GM23338 (cell line): ENCODE data around the gene SCP2. TPM values are rescaled to one million over a fixed set of nuclear protein-coding genes. Genes with fewer than 3 reads are reported as not detected.

Experiments used
- ATAC-seq: fragments of 200-7000 bp; cut with Tn5 transposase; 3 replicates; pipeline ENCODE4 v1.9.1; 2020
- DNase-seq: peaks from one replicate; pipeline ENCODE4 v3.0.0-alpha.2; 2015; ENCODE audit warnings: low spot score
- H2AFZ ChIP-seq: fragments of 200-600 bp; sonication (generic); 2 replicates; pipeline ENCODE4 v1.8.0; 2016; ENCODE audit warnings: antibody characterized with exemption, mild to moderate bottlenecking, moderate library complexity
- H3F3A ChIP-seq: fragments of 200-600 bp; sonication (generic); replicated peaks from 2 replicates; pipeline ENCODE4 v1.8.0; 2017; ENCODE audit warnings: antibody characterized with exemption, mixed run types, low read depth
- H3K27ac ChIP-seq: fragments of 200-600 bp; sonication (generic); 2 replicates; pipeline ENCODE4 v1.6.1; 2016; ENCODE audit warnings: low read depth
- H3K27me3 ChIP-seq: fragments of 200-600 bp; sonication (generic); 2 replicates; pipeline ENCODE4 v1.8.0; 2016; ENCODE audit warnings: mild to moderate bottlenecking, mixed run types, moderate library complexity; ENCODE audit not compliant: insufficient read depth
- H3K36me3 ChIP-seq: fragments of 200-600 bp; sonication (generic); 2 replicates; pipeline ENCODE4 v1.8.0; 2016; ENCODE audit warnings: mild to moderate bottlenecking; ENCODE audit not compliant: insufficient read depth
- H3K4me1 ChIP-seq: fragments of 200-600 bp; sonication (generic); 2 replicates; pipeline ENCODE4 v1.8.0; 2016; ENCODE audit warnings: mild to moderate bottlenecking, moderate library complexity; ENCODE audit not compliant: insufficient read depth
- H3K4me2 ChIP-seq: fragments of 200-600 bp; sonication (generic); 2 replicates; pipeline ENCODE4 v1.7.1; 2017; ENCODE audit warnings: mixed run types
- H3K4me3 ChIP-seq: fragments of 200-600 bp; sonication (generic); 2 replicates; pipeline ENCODE4 v1.6.1; 2016; ENCODE audit warnings: mixed run types
- H3K79me2 ChIP-seq: fragments of 200-600 bp; sonication (generic); replicated peaks from 2 replicates; pipeline ENCODE4 v1.8.0; 2017; ENCODE audit warnings: mild to moderate bottlenecking; ENCODE audit not compliant: insufficient read depth
- H3K9me2 ChIP-seq: fragments of 200-600 bp; sonication (generic); 2 replicates; pipeline ENCODE4 v1.8.0; 2017; ENCODE audit not compliant: insufficient read depth
- H4K20me1 ChIP-seq: fragments of 200-600 bp; sonication (generic); replicated peaks from 2 replicates; pipeline ENCODE4 v1.8.0; 2017; ENCODE audit warnings: mild to moderate bottlenecking; ENCODE audit not compliant: insufficient read depth
- H3K27ac Mint-ChIP-seq: 2 replicates; pipeline ENCODE4 v1.8.0; 2020; ENCODE audit warnings: inconsistent platforms, mild to moderate bottlenecking, moderate library complexity, mixed read lengths
- H3K27me3 Mint-ChIP-seq: 3 replicates; pipeline ENCODE4 v1.8.0; 2022; ENCODE audit warnings: low read depth, mild to moderate bottlenecking, moderate library complexity, mixed read lengths, inconsistent platforms; ENCODE audit not compliant: insufficient read depth, poor library complexity
- H3K36me3 Mint-ChIP-seq: 3 replicates; pipeline ENCODE4 v1.8.0; 2021; ENCODE audit warnings: low read depth, mild to moderate bottlenecking, inconsistent platforms, moderate library complexity, mixed read lengths
- H3K4me1 Mint-ChIP-seq: 3 replicates; pipeline ENCODE4 v1.8.0; 2020; ENCODE audit warnings: mild to moderate bottlenecking, inconsistent platforms, mixed read lengths
- H3K4me3 Mint-ChIP-seq: 3 replicates; pipeline ENCODE4 v1.8.0; 2021; ENCODE audit warnings: moderate library complexity, mild to moderate bottlenecking, inconsistent platforms, mixed read lengths
- H3K9me3 Mint-ChIP-seq: 3 replicates; pipeline ENCODE4 v1.8.0; 2020; ENCODE audit warnings: moderate library complexity, mild to moderate bottlenecking, inconsistent platforms, mixed read lengths
- CREB1 ChIP-seq: fragments of 250-450 bp; sonication (Bioruptor Pico); IDR thresholded peaks from 2 replicates; pipeline ENCODE4 v1.5.0; 2020; ENCODE audit warnings: low read depth, mild to moderate bottlenecking, moderate library complexity
- EZH2 ChIP-seq: fragments of 200-600 bp; sonication (generic); IDR thresholded peaks from one replicate; pipeline ENCODE4 v1.8.0; 2017; ENCODE audit warnings: antibody characterized with exemption, mild to moderate bottlenecking, low read depth; ENCODE audit not compliant: unreplicated experiment
- EZH2phosphoT487 ChIP-seq: fragments of 200-600 bp; sonication (generic); IDR thresholded peaks from one replicate; pipeline ENCODE4 v1.8.1; 2018; ENCODE audit warnings: antibody characterized with exemption; ENCODE audit not compliant: unreplicated experiment
- JUNB ChIP-seq: IDR thresholded peaks from one replicate; pipeline ENCODE4 v1.6.1; 2016; ENCODE audit warnings: antibody characterized with exemption; ENCODE audit not compliant: unreplicated experiment
- POLR2AphosphoS5 ChIP-seq: IDR thresholded peaks from 2 replicates; pipeline ENCODE4 v1.6.1; 2016; ENCODE audit warnings: antibody characterized with exemption, low read depth
- REST ChIP-seq: IDR thresholded peaks from one replicate; pipeline ENCODE4 v1.6.1; 2018; ENCODE audit warnings: antibody characterized with exemption; ENCODE audit not compliant: unreplicated experiment
- ZNF114 ChIP-seq: fragments of 250-450 bp; sonication (Bioruptor Pico); IDR thresholded peaks from 2 replicates; pipeline ENCODE4 v1.5.0; 2020; ENCODE audit warnings: mild to moderate bottlenecking, moderate library complexity
- ZNF331 ChIP-seq: fragments of 250-450 bp; sonication (Bioruptor Pico); IDR thresholded peaks from 2 replicates; pipeline ENCODE4 v1.5.0; 2020; ENCODE audit warnings: low read depth, mild to moderate bottlenecking, moderate library complexity
- polyA plus RNA-seq: library from polyadenylated mRNA; unstranded; fragments of >200 nt; fragmentation: Nextera tagmentation; extraction: Ambion mirVana; gene quantifications from 2 replicates; pipeline ENCODE4 v1.2.1, GENCODE V29; 2016
- total RNA-seq: library from RNA; depleted of rRNA; stranded (reverse); fragments of >200 nt; shearing (Covaris generic); gene quantifications from 2 replicates; pipeline ENCODE4 v1.2.3, GENCODE V29; 2014
- TF ChIP-seq, protein P1 (sequence below): IDR thresholded peaks from 2 replicates; pipeline ENCODE4 v1.6.1; 2016; ENCODE audit warnings: antibody characterized with exemption

SCP2 gene
- total and polyA plus RNA-seq, 2 experiments from 2014 or later, result 66.3 to 116 TPM

- peaks cover 19% of the 10 kb centered on the region for H3K4me1 Mint-ChIP-seq
- no peak overlapping the region for H3K27ac Mint-ChIP-seq
- Histone ChIP-seq H3K36me3 (no peaks in the 10 kb centered on the region), H3F3A (no peaks in the 10 kb centered on the region), H4K20me1 (no peaks in the 10 kb centered on the region), H3K79me2 (no peaks in the 10 kb centered on the region), H3K27ac (no peak overlapping the region), H3K9me2 (no peaks in the 10 kb centered on the region), H3K4me2 (no peak overlapping the region), H3K27me3 (no peaks in the 10 kb centered on the region), H3K4me3 (no peak overlapping the region), H3K4me1 (no peaks in the 10 kb centered on the region), H2AFZ (no peak overlapping the region)
- ATAC-seq (no peak), DNase-seq (no peak)
- TF ChIP-seq ZNF331 (CRISPR knock-in tag) (no peak), REST (no peak), CREB1 (no peak), ZNF114 (CRISPR knock-in tag) (no peak)
- TF ChIP-seq, protein P1, sequence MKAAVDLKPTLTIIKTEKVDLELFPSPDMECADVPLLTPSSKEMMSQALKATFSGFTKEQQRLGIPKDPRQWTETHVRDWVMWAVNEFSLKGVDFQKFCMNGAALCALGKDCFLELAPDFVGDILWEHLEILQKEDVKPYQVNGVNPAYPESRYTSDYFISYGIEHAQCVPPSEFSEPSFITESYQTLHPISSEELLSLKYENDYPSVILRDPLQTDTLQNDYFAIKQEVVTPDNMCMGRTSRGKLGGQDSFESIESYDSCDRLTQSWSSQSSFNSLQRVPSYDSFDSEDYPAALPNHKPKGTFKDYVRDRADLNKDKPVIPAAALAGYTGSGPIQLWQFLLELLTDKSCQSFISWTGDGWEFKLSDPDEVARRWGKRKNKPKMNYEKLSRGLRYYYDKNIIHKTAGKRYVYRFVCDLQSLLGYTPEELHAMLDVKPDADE, result no peak
- no peaks in the 10 kb centered on the region for H3K36me3 Mint-ChIP-seq
- H3K4me3 Mint-ChIP-seq, result no peak overlapping the region
- peaks cover 20% of the 10 kb centered on the region for H3K27me3 Mint-ChIP-seq
- H3K9me3 Mint-ChIP-seq, result no peaks in the 10 kb centered on the region; the same call in 2 of the 3 replicates
Observed at GRCh38 chr1:53078333-53079101, 151.4 kb downstream of the SCP2 start.

DNA sequence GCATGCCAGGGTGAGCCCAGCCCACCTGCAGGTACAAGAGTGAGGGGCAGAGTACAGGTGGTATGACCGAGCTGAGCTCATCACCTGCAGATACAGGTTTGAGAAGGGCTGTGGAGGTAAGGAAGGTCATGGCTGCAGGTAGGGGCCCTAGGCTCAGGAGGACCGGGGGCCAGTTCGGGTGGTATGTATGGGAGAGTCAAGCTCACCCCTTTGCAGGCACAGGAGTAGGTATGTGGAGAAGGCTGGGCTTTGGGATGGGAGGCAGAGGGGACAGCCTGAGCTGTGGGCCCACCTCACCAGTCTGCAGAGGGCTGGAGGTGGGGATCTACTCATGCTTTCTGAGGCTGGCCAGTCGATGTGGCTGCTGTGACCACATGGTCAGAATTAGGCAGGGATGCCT is 152.2 kb downstream of the SCP2 start:
- H3K9me2 ChIP-seq, result no peaks in the 10 kb centered on the region
- H3K4me2 ChIP-seq, result no peak overlapping the region
- H4K20me1 ChIP-seq, result no peaks in the 10 kb centered on the region
- H3K27ac ChIP-seq, result no peak overlapping the region
- no peaks in the 10 kb centered on the region for H3K36me3 ChIP-seq
- Mint-ChIP-seq H3K4me3 (no peak overlapping the region), H3K27ac (no peak overlapping the region), H3K4me1 (peaks cover 19% of the 10 kb centered on the region), H3K9me3 (no peaks in the 10 kb centered on the region; the same call in 2 of the 3 replicates), H3K36me3 (no peaks in the 10 kb centered on the region), H3K27me3 (peaks cover 23% of the 10 kb centered on the region)
- no peak overlapping the region for H2AFZ ChIP-seq
- H3K79me2 ChIP-seq, result no peaks in the 10 kb centered on the region
- no peak overlapping the region for H3K4me3 ChIP-seq
- no peaks in the 10 kb centered on the region for H3K27me3 ChIP-seq
- no peaks in the 10 kb centered on the region for H3K4me1 ChIP-seq
- H3F3A ChIP-seq, result no peaks in the 10 kb centered on the region
- DNase-seq, result no peak
- ATAC-seq, result no peak
- TF ChIP-seq EZH2, result no peak
- TF ChIP-seq POLR2AphosphoS5, result no peak
- TF ChIP-seq, protein P1, result no peak
- no peak for TF ChIP-seq EZH2phosphoT487
- TF ChIP-seq JUNB, result no peak
- TF ChIP-seq REST, result no peak
- TF ChIP-seq ZNF114 (CRISPR knock-in tag), result no peak
